Measurements from ENCODE around the gene LRRC14B.

LRRC14B gene

DNA sequence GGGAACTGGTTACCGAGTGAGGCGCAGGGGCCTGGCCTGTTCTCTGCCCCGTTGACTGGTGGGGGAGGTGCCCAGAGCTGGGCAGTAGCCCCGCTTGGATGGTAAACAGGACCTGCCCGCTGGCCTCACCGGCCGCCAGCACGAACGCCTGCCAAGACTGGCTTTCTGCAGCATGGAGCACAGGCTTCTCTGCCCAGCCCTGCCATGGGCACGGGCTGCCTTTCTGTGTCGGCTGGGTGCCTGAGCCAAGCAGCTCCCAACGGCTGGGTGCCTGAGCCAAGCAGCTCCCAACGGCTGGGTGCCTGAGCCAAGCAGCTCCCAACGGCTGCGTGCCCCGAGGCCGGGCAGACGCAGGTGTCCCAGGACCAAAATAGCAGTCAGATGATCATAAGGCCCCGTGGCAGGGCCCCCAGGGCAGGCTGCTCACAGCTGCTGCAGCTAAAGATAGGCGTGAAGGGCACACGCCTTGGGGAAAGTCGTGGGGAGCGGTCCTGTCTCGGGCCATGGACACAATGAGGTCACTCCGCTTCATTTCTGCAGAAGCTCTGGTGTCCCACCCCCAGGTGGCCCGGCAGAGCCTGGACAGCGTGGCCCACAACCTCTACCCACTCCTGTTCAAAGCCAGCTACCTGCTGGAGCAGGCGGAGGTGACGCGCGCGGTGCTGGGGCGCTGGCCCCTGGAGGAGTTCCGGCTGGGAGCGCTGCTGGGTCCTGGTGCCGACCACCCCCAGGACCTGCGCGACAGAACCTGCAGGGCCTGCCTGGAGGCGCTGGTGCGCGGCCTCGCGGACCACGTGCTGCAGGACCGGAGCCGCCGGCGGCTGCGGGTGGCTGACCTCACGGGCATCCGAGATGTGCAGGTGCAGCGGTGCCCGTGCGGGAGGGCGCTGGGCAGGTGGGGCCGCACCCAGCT, at the start of gene LRRC14B:
Gene LRRC14B (plus strand): TSS at position 460 of the 913 bp plus-strand sequence. CDS start 44 bp downstream, at position 504.
- DNase-seq (ENCODE audit: low spot score) = no peak

DNA sequence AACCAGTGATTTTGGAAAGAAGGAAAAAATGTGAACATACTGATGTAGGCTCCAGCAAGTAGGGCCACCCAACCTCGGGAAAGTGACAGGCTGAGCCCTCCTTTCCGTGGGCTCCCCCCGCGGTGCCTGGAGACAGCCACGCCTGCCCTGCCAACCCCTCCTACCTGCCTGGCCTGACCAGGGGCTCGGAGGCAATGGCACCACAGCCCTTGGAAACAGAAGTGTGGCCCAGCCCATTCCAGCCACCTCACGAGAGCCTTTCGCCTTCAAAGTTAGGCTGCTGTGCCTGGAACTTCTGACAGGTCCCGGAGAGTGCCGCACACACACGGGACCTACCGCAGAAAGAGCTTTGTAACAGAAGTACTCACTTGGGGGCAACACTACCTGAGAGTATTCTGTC, 49.5 kb upstream of the LRRC14B start:
- DNase-seq (ENCODE audit: low spot score) = no peak

DNA sequence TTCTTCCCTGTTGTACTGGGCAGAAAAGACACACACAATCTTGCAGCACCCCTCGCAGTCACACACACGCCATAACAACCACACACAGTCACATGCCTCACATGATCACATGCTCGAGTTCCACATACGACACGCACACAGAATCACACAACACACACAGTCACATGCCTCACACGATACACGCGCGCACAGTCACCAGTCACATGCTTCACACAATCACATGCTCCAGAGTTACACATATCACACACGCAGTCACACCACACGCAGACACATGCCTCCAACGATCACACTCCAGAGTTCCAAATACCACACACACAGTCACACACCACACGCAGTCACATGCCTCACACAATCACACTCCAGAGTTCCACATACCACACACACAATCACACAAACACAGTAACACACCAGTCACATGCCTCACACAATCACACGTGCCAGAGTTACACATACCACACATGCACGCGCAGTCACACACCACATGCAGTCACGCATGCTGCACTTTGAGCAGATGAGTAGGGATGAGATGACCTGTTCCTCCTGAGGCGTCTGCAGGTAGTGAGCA, 49.0 kb upstream of the LRRC14B start:
- no peak for DNase-seq (ENCODE audit: low spot score)

DNA sequence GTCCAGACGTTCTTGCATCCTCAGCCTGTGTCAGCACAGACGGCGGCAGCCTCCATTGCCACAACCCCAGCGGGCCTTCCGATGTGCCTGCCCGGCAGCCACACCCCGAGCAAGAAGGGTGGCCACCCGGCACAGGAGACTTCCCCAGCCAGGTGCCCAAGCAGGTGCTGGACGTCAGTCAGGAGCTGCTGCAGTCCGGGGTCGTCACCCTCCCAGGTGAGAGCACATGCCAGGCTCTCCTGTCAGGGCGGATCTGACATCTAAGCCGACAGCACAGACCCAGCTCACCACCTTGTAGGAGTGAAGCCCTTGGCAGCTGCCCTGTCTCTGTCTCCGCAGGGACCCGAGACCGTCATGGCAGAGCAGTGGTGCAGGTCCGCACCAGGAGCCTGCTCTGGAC, 48.3 kb upstream of the LRRC14B start:
- no peak for DNase-seq (ENCODE audit: low spot score)

DNA sequence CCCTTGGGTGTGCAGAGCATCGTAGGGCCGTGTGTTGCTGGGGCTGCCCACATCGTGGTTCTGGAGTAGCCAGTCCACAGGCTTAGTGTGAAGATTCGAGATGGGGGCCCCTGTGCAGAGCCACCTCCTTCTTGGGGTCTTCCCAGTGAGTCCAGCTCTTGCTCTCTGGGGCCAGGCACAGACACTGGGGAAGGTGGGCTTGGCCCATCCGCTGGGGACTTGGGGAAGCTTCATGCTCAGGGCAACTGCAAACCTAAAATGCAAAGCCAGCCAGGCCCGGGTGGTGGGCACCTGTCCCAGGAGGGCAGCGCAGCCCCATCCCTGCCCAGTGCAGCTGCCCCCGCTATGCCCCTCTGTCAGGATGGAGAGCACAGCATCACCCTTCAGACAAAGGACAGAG, 46.4 kb upstream of the LRRC14B start:
- DNase-seq (ENCODE audit: low spot score) = no peak

DNA sequence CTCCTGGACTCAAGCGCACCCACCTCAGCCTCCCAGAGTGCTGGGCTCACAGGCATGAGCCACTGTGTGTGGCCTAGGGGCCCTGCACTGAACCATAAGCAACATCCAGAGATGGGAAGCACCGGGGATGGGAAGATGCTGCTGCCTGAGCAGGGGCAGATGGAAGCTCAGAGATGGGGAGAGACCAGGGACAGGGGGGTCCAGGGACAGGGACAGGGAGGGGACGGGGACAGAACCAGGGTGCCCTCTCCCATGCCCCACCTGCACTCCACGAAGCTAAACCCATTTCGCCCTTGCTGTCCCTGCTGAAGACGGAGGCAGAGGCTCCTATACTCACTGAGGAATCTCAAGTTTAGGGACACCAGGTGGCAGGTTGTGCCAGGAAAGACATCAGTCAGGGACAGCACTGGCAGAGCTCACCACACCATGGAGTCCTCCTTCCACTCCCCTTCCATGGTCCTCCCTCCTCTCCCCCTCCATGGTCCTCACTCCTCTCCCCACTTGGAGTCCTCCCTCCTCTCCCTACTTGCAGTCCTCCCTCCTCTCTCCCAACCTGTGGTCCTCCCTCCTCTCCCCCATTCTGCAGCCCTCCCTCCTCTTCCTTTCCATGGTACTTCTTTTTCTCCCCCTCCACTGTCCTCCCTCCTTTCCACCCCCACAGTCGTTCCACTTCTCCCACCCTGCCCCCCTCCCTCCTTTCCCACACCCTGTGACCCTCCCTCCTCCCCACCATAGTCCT, 45.5 kb upstream of the LRRC14B start:
- no peak for DNase-seq (ENCODE audit: low spot score)

DNA sequence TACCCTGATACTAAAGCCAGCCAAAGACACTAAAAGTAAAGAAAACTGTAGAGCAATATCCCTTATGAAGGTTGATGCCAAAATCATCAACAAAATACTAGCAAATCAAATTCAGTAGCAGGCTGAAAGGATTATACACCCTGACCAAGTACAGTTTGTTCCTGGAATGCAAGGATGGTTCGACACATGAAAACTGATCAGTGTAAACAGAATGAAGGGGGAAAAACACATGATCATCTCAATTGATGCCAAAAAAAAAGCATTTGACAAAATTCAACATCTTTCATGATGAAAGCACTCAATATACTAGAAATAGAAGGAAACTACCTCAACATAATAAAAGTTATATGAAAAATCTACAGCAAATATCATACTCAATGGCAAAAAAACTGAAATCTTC, 43.5 kb upstream of the LRRC14B start:
- DNase-seq (ENCODE audit: low spot score) = no peak

DNA sequence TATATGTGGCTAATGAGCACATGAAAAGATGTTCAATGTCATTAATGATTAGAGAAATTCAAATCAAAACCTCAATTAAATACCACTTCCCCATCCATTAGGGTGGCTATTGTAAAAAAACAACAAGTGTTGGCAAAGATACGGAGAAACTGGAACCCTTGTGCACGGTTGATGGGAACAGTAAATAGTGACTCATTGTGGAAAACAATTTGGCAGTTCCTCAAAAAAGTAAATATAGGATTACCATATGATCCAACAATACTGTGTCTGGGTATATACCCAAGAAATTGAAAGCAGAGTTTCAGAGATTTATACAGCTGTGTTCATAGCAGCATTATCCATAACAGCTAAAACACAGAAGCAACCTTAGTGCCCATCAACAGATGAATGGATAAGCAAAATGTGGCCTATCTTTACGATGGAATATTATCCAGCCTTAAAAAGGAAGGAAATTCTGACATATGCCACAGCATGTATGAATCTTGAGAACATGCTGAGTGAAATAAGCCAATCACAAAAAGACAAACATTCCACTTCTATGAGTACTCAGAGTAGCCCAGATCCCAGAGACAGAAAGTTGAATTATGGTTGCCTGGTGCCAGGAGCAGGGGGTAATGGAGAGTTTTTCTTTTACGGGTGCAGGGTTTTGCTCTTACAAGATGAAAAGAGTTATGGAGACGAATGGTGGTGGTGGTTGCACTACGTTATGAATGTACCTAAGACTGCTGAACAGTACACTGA, 41.4 kb upstream of the LRRC14B start:
- DNase-seq (ENCODE audit: low spot score) = no peak

DNA sequence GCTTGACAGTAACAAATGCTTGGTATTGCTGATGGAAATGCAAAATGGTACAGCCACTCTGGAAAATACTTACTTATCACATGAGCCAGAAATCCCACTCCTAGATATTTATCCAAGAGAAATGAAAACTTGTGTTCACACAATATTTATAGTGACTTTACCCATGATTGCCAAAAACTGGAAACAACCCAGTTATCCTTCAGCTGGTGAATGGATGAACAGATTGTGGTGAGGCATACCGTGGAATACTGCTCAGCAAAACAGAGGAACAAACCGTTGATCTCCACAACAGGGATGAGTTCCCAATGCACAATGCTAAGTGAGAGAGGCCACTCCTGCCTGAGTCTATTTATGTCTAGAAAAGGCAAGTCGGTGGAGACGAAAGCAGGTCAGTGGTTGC, 40.5 kb upstream of the LRRC14B start:
- DNase-seq (ENCODE audit: low spot score) = no peak

DNA sequence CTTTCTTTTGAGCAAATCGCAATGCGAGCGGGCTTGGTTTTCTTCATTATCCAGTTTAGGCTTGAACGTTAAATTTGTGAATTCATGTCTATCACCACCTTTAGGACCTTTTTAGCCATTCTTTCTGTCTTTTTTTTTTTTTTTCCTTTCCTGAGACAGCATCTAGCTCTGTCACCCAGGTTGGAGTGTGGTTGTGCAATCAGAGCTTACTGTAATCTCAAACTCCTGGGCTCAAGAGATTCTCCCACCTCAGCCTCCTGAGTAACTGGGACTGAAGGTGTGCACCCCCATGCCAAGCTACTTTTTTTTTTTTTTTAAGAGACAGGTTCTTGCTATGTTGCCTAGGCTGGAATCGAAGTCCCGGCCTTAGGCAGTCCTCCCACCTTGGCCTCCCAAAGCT, 39.2 kb upstream of the LRRC14B start:
- DNase-seq (ENCODE audit: low spot score) = no peak

DNA sequence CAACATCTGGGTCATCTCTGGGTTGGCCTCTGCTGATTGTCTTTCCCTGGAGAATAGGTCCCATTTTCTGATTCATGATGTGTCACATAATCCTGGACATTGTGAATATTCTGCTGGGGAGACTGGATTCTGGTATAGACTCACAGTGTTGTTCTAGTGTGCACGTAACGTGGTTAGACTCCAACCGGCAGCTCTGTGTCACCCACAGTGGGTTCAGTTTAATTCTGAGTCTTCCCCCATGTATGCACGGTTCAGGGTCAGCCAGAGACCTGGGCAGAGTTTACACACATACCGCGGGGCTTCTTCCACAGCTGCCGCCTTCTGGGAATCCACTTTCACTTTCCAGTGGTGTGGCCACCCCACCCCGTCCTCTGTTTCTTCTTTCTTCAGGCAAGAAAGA, 38.0 kb upstream of the LRRC14B start:
- DNase-seq (ENCODE audit: low spot score) = no peak

DNA sequence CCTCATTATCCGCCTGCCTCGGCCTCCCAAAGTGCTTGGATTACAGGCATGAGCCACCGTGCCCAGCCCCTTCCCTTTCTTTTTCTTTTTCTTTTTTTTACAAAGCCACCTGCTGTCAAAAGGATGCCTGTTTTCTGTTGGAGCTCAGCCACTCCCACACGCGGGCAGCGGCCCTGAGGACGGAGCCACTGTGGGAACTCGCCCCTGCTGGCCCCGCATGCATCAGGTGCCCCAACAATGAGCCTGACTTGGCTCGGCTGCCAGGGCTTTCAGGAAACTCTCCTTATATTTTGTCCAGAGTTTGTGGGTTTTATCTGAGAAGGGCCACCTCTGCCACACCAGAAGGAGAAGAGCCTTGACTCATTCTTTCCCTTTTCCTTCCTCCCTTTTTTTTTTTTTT, 37.1 kb upstream of the LRRC14B start:
- no peak for DNase-seq (ENCODE audit: low spot score)

DNA sequence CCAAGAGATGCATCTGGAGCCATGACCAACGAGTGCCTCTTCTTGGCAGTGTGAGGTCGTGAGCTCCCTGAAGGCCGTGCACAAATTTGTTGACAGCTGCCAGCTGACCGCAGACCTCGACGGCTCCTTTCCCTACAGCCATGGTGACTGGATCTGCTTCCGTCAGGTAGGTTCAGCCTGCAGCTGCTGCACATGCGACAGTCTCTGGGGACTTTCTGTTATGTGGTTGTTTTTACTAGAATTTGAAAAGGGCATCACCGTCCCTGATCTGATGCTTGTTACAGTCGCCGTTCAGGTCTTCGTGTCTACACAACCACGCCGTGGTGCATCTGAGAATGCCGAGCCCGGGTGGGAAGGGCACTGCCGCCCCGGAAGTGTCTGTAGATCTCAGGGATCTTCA, 36.5 kb upstream of the LRRC14B start:
- DNase-seq (ENCODE audit: low spot score) = no peak

DNA sequence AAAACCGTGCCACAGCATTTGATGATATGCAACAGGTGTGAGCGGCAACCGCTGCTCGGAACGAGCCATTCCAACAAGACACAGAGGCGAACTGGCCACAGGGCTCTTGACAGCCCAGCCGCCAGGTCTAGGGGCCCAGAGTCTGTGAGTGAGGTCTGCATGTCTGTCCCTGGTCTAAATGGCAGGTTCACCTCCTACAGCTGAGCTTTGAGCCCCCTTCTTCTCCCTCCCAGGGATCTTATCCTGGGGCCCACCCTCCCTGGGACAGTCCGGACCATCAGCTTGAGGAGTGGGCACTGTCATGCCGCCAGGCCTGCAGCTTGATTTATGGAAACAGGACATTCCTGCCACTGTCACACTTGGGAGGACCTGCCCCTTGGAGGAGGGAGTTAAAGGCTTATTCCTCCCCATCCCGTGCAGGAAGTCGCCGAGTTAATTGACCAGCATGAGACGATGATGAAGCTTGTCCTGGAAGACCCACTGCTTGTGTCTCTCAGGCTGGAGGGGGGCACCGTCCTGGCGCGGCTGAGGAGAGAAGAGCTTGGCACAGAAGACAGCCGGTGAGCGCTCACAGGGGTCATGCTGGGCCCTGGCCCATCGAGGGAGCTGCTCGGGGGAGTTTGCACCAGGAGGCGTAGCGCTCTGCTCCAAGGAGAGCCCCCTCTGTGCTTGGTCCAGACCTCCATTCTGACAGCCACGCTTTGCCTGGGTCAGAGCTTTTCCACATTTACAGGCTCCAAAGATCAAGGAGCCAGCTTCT, 35.5 kb upstream of the LRRC14B start:
- no peak for DNase-seq (ENCODE audit: low spot score)

DNA sequence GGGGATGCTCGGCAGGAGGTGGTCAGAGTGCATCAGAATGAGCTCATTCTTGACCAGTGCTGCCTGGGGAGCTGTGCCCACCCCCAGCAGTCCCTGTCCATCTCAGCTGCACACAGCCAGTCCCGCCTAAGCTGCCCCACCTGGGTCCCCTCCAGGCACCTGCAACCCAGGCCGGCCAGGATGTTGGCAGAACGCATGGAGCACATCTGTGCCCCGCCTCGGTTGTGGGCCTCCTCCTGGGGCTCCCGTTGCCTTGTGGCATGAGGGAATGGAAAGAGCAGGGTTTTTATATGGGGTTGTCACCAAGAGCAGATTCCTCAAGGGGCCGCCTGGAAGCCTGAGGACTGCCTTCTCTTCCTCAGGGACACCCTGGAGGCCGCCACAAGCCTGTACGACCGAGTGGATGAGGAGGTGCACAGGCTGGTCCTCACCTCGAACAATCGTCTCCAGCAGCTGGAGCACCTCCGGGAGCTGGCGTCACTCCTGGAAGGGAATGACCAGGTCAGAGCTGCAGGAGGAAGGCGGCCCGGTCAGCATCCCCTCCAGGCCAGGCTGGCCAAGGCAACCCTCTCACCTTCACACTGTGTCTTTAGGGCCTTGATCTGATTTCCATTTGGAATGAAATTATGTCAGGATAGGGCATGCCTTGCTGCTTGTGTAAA, 34.8 kb upstream of the LRRC14B start:
- no peak for DNase-seq (ENCODE audit: low spot score)

DNA sequence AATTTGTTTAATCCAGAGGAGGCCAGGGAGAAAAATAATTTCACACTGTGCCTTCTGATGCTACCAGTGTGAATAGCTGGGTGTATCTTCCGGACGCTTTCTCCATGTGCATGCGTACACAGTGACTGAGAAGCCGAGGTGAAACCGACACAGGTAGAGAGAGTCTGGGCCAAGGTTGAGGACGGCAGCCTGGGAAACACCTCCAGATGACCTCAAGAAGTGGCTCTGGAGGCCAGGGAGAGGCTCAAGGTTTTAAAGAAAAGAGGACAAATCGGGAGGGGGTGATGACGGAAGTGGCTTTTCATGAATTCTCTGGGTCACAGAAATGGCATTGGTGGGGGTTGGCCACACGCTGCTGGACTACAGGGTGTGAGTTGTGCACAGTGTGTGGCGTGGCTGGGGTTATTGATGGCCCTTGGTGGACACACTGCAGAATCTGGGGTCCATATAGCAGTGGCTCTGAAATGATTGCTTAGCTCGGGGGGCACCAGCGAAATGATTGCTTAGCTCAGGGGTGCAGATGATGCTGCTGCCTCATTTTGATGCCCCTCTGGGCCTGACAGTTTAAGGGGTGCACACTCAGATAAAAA, 34.1 kb upstream of the LRRC14B start:
- DNase-seq (ENCODE audit: low spot score) = no peak

DNA sequence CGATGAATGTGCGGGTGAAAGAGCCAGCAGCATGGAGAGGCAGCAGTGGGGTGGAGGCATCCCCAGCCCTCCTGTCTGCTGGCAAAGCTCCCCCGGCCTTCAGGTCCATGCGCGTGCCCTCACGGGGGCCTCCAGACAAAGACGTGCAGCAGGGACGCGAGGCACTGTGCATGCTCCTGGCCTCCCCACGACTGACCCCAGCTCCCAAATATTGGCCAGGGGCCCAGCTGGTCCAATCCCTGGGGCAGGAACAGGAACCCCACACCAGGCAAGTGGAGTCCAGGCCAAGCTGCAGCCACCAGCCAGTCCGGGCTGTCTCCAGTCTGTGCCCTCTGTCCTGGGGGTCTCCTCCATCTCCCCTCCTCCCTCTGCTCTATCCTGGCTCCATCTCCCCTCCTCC, 33.5 kb upstream of the LRRC14B start:
- DNase-seq (ENCODE audit: low spot score) = no peak

DNA sequence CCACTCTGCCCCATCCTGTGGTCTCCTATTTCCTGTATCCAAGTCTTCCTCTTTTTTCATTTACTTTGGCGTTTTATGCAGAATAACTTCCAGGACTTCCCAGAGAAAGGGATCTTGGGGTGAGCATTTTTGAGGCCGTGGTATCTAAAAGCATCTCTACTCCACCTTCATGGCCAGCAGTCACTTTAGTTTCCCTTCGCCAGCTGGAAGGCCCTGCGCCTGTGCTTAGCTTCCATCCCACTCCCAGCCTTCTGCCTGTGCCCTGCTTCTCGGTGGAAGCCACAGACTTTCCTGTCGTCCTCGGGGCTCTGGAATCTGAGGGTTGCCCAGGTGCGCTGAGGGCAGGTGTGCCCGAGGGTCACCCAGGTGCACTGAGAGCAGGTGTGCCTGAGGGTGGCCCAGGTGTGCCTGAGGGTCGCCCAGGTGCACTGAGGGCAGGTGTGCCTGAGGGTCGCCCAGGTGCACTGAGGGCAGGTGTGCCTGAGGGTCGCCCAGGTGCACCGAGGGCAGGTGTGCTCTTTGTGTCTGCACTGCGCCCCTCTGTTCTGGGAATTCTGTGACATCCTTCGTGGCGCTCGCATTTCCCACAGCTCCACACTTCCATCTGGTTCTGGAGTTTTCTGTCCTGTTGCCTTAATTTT, 32.4 kb upstream of the LRRC14B start:
- DNase-seq (ENCODE audit: low spot score) = no peak

DNA sequence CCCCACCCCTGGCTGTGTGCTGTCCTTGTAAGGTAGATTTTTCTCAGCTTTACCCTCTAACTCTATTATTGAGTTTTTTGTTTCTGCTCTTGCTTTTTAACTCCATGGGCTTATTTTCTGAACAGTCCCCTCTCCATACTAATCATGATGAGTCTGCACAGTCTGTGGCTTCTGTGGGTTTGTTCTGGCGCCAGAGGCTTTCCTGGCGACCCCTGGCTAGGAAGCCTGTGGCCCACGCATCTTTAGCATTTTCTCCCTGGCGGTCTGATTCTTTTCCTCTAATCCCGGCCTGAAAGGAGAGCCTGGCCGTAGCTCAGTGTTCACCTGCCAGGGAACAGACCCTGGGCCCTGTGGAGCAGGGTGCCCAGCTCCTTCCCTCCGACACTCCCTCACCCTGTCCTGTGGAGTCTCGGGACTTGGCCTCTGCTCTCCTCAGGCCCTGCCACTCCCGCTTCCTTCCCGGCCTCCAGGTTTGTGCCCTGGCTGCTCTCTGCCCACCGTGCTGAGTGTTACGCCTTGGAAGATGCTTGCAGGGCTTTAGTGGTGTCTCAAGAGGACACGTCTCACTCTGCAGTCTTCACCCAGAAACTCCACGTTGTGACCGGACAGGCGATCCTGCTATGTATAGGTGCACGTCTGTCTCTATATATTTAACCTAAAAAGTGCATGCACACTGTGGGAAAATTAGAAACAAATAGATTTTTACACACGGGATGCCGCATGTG, 31.7 kb upstream of the LRRC14B start:
- DNase-seq (ENCODE audit: low spot score) = no peak

DNA sequence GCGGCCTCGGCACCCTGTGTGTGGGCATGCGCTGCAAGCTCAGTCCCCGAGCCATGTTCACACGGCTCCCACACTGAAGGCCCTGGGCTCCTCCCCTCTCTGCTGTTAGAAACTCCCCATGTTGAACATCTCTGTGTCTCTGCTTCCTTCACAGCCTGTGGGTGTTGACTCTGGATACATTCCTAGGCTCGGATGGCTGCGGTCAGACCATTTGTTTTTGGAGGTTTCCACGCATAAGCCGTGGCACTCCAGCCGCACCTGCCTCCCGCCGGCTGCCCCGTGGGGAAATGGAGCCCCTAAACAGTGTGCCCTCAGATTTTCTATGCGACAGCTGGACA, 31.2 kb upstream of the LRRC14B start:
- no peak for DNase-seq (ENCODE audit: low spot score)

All from hematopoietic multipotent progenitor cell treated with erythropoietin and hydrocortisone succinate and interleukin-3 and kit ligand, for 17 days (in vitro differentiated cells).